DND-41 (cell line): ENCODE results near the gene DCBLD1.

Source experiments
- CTCF ChIP-seq: IDR thresholded peaks from 2 replicates; pipeline ENCODE4 v1.5.1; 2012; ENCODE audit warnings: borderline replicate concordance, low read length, moderate library complexity, mild to moderate bottlenecking; ENCODE audit not compliant: poor library complexity, severe bottlenecking; ENCODE audit errors: extremely low read depth
- EZH2 ChIP-seq: IDR thresholded peaks from 3 replicates; pipeline ENCODE4 v1.6.1; 2012; ENCODE audit warnings: borderline replicate concordance, low read depth, mild to moderate bottlenecking, moderate library complexity, low read length, inconsistent platforms; ENCODE audit not compliant: severe bottlenecking

DNA sequence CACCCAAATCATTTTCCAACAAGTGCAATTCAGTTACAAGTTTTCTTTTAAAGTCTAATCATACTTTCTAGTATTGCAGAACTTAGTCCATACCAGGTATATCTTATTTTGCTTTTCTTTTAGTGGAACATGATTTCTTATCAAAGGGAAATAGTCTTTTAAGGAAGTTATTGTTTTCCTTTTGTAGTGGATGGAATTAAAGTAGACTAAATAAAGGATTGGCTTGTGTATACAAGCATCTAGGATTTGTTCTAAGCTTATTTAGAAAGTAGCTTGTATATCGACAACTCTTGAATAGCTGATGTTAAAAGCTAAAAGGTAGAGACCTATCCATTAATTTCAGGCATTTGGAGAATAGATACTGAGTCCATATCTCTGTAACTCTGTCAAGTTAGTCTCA is 14.8 kb downstream of the DCBLD1 start:
- TF ChIP-seq CTCF = no peak
- TF ChIP-seq EZH2 = no peak
